GM12801 (cell line): ENCODE data around the gene CBFA2T3.

Experiments used
- CTCF ChIP-seq: IDR thresholded peaks from one replicate; pipeline ENCODE4 v1.5.1; 2011; ENCODE audit warnings: control low read depth; ENCODE audit not compliant: insufficient read length; ENCODE audit errors: extremely low read depth

Gene CBFA2T3

GRCh38 chr16:88962478-88963152, 14.4 kb downstream of the CBFA2T3 start:
- no peak for TF ChIP-seq CTCF

- TF ChIP-seq CTCF: no peak
Observed at GRCh38 chr16:88961011-88961410, 16.0 kb downstream of the CBFA2T3 start.

GRCh38 chr16:88960516-88960915, 16.5 kb downstream of the CBFA2T3 start:
- TF ChIP-seq CTCF: no peak

GRCh38 chr16:88959022-88959421, 18.0 kb downstream of the CBFA2T3 start:
- no peak for TF ChIP-seq CTCF

GRCh38 chr16:88957887-88958577, 19.0 kb downstream of the CBFA2T3 start:
- TF ChIP-seq CTCF: no peak

- no peak for TF ChIP-seq CTCF
Observed at GRCh38 chr16:88957433-88957767, 19.6 kb downstream of the CBFA2T3 start.

GRCh38 chr16:88956546-88957432, 20.2 kb downstream of the CBFA2T3 start:
- TF ChIP-seq CTCF: no peak
